ENCODE data around the gene ANKS4B.
"Not testable (repeated sequence)": the region's sequence is repeated elsewhere in the genome, so short reads cannot be mapped to it uniquely, and the experiment has no call there.

ANKS4B gene

DNA sequence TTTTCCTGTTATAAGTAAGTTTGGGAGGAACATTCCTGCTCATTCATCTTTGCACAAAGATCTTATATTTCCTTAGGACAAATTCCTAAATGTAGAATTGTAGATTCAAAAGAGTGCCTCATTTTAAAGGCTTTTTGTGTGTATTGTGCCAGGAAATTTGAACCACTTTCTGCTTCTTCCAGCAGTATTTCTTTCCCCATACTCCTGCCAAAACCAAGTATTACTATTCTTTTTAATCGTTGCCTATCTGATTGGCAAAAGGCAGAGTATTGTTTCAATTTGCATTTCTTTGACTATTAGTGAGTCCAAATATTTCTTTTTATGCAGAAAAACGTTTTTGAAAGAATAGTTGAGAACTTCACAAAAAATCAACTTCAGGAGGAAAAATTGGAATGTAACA, 9.3 kb downstream of the ANKS4B start:
- H3K4me3 ChIP-seq (ENCODE audit: low read length): no peak overlapping the region
- TF ChIP-seq, protein P1, sequence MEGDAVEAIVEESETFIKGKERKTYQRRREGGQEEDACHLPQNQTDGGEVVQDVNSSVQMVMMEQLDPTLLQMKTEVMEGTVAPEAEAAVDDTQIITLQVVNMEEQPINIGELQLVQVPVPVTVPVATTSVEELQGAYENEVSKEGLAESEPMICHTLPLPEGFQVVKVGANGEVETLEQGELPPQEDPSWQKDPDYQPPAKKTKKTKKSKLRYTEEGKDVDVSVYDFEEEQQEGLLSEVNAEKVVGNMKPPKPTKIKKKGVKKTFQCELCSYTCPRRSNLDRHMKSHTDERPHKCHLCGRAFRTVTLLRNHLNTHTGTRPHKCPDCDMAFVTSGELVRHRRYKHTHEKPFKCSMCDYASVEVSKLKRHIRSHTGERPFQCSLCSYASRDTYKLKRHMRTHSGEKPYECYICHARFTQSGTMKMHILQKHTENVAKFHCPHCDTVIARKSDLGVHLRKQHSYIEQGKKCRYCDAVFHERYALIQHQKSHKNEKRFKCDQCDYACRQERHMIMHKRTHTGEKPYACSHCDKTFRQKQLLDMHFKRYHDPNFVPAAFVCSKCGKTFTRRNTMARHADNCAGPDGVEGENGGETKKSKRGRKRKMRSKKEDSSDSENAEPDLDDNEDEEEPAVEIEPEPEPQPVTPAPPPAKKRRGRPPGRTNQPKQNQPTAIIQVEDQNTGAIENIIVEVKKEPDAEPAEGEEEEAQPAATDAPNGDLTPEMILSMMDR (conservative IDR thresholded peaks at IDR 0.05; ENCODE audit: low read length): no peak
- no peak for DNase-seq (ENCODE audit: low read depth)

DNA sequence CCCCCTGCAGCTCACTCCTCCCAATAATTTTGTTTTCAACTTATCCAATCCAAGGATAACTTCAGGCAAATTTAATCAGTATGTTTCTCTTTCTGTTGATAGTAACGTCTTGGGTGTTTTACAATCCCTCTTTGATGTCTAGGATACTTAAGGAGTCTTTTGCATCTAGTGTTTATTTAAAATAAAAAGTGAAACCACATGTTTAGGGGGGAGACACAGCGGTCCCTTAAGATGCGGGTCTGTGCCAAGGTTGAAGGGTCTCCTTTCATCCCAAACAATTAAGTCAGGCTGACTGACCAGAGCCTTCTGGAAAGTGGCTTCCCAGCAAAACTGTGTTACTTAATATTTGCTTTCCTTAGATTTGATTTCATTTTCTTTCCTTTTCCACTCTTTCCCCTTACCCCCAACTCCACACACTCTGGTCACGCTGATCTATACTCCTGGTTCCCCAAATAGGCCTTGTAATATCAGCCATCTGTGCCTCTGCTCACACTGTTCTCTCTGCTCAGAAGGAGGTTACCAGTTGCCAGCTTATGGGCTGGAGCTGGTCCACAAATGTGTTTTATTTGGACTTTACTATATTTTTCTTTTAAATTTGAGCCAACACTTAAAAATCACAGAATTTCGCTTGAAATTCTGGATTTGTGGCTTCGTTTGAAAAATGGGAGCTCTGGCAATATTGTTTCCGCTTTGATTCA, 11.2 kb downstream of the ANKS4B start:
- TF ChIP-seq, protein P1 (conservative IDR thresholded peaks at IDR 0.05; ENCODE audit: low read length): no peak
- H3K4me3 ChIP-seq (ENCODE audit: low read length): no peak overlapping the region
- DNase-seq (ENCODE audit: low read depth): no peak

DNA sequence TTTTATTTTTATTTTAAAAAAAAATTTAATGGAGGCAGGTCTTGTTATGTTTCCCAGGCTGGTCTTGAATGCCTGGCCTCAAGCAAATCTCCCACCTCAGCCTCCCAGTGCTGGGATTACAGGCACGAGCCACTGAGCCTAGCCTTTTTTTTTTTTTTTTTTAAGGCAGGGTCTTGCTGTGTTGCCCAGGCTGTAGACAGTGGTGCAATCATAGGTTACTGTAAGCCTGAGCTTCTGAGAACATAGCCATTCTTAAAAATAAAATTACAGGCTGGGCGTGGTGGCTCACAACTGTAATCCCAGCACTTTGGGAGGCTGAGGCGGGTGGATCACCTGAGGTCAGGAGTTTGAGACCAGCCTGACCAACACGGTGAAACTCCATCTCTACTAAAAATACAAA, 14.7 kb downstream of the ANKS4B start:
- not testable (repeated sequence) for H3K4me3 ChIP-seq (ENCODE audit: low read length); DNase-seq (ENCODE audit: low read depth)

- no peak for DNase-seq (ENCODE audit: low read depth)
- no peak overlapping the region for H3K4me3 ChIP-seq (ENCODE audit: low read length)
- TF ChIP-seq, protein P1 (conservative IDR thresholded peaks at IDR 0.05; ENCODE audit: low read length): no peak
Measured at GRCh38 chr16:21250072-21250923, 16.8 kb downstream of the ANKS4B start.

GRCh38 chr16:21253470-21253869, 20.0 kb downstream of the ANKS4B start:
- TF ChIP-seq, protein P1 (conservative IDR thresholded peaks at IDR 0.05; ENCODE audit: low read length): no peak
- no peak for DNase-seq (ENCODE audit: low read depth)

GRCh38 chr16:21256636-21257035, 23.1 kb downstream of the ANKS4B start:
- TF ChIP-seq, protein P1 (conservative IDR thresholded peaks at IDR 0.05; ENCODE audit: low read length): no peak
- DNase-seq (ENCODE audit: low read depth): no peak
- no peak overlapping the region for H3K4me3 ChIP-seq (ENCODE audit: low read length)

More at GRCh38 chr16:21253470-21253869, 20.0 kb downstream of the ANKS4B start:
- no peak overlapping the region for H3K4me3 ChIP-seq (ENCODE audit: low read length)

DNA sequence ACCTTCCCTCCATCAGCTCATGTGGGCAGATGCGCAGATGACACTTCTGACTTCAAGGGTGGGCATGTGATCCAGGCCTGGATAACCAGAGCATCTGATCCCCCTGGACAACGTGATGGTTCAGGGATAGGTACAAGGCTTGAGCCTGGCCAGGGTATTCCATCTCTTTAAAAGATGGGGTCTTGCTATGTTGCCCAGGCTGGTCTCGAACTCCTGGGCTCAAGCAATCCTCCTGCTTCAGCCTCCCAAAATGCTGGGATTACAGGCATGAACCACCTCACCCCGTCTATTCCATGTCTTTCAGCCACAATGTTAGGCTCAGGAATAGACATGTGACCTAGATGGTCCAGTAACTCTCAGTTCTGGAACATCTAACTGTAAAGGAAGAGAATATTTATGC, 23.8 kb downstream of the ANKS4B start:
- no peak overlapping the region for H3K4me3 ChIP-seq (ENCODE audit: low read length)

More for the DNA sequence above, 23.8 kb downstream of the ANKS4B start:
- TF ChIP-seq, protein P1 (conservative IDR thresholded peaks at IDR 0.05; ENCODE audit: low read length): no peak
- DNase-seq (ENCODE audit: low read depth): no peak

Data from AG10803 (cell line).